ENCODE measurements around the gene CUL9.

Gene CUL9

DNA sequence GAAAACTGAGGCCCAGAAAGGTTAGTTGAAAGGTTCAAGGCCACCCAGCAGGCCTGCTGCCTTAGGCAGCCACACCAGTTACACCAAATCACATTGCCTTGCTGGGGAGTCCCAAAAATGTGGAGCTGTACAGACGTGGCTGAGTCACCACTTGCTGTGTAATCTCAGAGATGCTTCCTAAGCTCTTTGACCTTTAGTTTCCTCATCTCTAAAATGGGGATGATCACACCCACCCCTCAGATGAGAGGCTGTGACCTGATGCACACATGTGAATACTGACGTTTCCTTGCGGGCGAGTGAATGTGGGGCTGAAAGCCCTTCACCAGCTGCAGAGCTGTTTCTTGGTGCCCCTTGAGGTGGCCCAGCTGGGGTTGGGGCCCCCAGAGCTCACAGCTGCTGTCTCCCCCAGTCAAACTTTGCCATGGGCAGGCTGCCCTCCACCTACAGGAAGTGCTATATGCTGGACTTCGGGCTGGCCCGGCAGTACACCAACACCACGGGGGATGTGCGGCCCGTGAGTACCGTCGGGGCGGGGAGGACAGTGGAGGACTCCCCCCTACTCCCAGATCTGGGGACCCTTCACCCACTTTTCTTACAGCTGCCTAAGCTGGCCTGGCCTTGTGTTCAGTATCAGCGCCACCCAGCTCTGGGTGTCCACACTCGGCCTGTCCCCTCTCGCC, 72.3 kb downstream of the CUL9 start:
- Histone ChIP-seq H3K4me1 (ENCODE audit: insufficient read depth, low read length) (no peaks in the 10 kb centered on the region), H3K36me3 (ENCODE audit: insufficient read depth, low read length) (no peaks in the 10 kb centered on the region), H3K79me2 (ENCODE audit: insufficient read depth, low read length) (no peaks in the 10 kb centered on the region), H3K4me3 (ENCODE audit: low read depth in 1 of 2, low read length in 2 of 2) (no peak overlapping the region), H4K20me1 (ENCODE audit: insufficient read depth, low read length) (no peaks in the 10 kb centered on the region), H3K4me2 (ENCODE audit: insufficient read depth, low read length) (no peak overlapping the region), H3K27ac (ENCODE audit: low read length) (no peak overlapping the region), H3K27me3 (ENCODE audit: insufficient read depth, low read length, poor library complexity) (peaks cover 26% of the 10 kb centered on the region), H3K9me3 (ENCODE audit: insufficient read depth, low read length, severe bottlenecking) (no peaks in the 10 kb centered on the region), H3K9ac (ENCODE audit: low read depth, low read length) (no peak overlapping the region), H2AFZ (ENCODE audit: low read depth, low read length) (no peak overlapping the region)
- no peak for TF ChIP-seq EZH2 (IDR thresholded peaks at IDR 0.05; ENCODE audit: borderline replicate concordance, low read depth, low read length, severe bottlenecking)
- TF ChIP-seq, protein P1, sequence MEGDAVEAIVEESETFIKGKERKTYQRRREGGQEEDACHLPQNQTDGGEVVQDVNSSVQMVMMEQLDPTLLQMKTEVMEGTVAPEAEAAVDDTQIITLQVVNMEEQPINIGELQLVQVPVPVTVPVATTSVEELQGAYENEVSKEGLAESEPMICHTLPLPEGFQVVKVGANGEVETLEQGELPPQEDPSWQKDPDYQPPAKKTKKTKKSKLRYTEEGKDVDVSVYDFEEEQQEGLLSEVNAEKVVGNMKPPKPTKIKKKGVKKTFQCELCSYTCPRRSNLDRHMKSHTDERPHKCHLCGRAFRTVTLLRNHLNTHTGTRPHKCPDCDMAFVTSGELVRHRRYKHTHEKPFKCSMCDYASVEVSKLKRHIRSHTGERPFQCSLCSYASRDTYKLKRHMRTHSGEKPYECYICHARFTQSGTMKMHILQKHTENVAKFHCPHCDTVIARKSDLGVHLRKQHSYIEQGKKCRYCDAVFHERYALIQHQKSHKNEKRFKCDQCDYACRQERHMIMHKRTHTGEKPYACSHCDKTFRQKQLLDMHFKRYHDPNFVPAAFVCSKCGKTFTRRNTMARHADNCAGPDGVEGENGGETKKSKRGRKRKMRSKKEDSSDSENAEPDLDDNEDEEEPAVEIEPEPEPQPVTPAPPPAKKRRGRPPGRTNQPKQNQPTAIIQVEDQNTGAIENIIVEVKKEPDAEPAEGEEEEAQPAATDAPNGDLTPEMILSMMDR (IDR thresholded peaks at IDR 0.05; ENCODE audit: borderline replicate concordance, extremely low read depth, low read length, poor library complexity, severe bottlenecking), result no peak
- ATAC-seq (ENCODE audit: insufficient read depth, low read depth), result no peak; the same call in 2 of the 3 replicates
- no peak for DNase-seq

DNA sequence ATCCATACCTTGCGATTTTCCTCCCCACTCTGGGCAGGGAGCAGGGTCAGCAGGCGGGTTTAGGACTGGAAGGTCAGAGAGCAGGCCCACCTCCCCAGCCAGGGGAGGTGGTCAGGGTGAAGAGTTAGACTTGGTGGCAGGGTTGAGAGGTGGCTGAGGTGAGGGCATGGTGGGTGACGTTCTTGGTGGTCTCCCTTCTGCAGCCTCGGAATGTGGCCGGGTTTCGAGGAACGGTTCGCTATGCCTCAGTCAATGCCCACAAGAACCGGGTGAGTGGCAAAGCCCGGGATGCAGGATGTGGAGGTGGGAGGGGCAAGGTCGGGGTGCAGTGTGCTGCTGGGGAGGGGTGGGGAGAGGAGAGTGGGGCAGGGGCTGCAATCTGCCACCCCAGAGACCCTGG, 72.8 kb downstream of the CUL9 start:
- ATAC-seq (ENCODE audit: insufficient read depth, low read depth) (no peak), DNase-seq (no peak)
- Histone ChIP-seq H3K9me3 (ENCODE audit: insufficient read depth, low read length, severe bottlenecking) (no peaks in the 10 kb centered on the region), H3K4me3 (ENCODE audit: low read depth in 1 of 2, low read length in 2 of 2) (no peak overlapping the region), H2AFZ (ENCODE audit: low read depth, low read length) (no peak overlapping the region), H3K79me2 (ENCODE audit: insufficient read depth, low read length) (no peaks in the 10 kb centered on the region), H3K4me1 (ENCODE audit: insufficient read depth, low read length) (no peaks in the 10 kb centered on the region), H3K27me3 (ENCODE audit: insufficient read depth, low read length, poor library complexity) (peaks cover 23% of the 10 kb centered on the region), H3K27ac (ENCODE audit: low read length) (no peak overlapping the region), H3K9ac (ENCODE audit: low read depth, low read length) (no peak overlapping the region), H3K36me3 (ENCODE audit: insufficient read depth, low read length) (no peaks in the 10 kb centered on the region), H3K4me2 (ENCODE audit: insufficient read depth, low read length) (no peak overlapping the region), H4K20me1 (ENCODE audit: insufficient read depth, low read length) (no peaks in the 10 kb centered on the region)
- TF ChIP-seq, protein P1 (IDR thresholded peaks at IDR 0.05; ENCODE audit: borderline replicate concordance, extremely low read depth, low read length, poor library complexity, severe bottlenecking), result no peak
- TF ChIP-seq EZH2 (IDR thresholded peaks at IDR 0.05; ENCODE audit: borderline replicate concordance, low read depth, low read length, severe bottlenecking), result no peak

DNA sequence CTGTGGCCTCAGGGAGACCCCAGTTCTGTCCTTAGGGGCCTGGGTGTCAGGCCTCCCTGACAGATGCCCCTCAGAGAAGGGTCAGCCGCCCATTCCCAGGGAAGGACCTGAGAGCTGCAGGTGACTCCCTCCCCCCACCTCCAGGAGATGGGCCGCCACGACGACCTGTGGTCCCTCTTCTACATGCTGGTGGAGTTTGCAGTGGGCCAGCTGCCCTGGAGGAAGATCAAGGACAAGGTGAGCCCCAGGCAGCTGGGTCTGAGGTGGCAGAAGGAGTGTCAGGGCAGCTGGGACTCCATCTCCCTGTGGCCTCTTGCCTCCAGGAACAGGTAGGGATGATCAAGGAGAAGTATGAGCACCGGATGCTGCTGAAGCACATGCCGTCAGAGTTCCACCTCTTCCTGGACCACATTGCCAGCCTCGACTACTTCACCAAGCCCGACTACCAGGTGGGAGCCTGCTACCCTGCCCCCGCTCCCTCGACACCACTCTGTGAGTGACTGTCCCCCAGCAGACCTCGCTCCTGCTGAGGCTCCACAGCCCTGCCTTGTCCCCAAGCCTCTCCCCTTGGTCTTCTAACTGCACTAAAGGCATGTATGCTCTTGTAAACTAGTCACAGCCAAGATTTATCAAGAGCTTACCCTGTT, 73.5 kb downstream of the CUL9 start:
- Histone ChIP-seq H3K27ac (ENCODE audit: low read length) (no peak overlapping the region), H3K4me1 (ENCODE audit: insufficient read depth, low read length) (no peaks in the 10 kb centered on the region), H3K4me3 (ENCODE audit: low read depth in 1 of 2, low read length in 2 of 2) (no peak overlapping the region), H3K79me2 (ENCODE audit: insufficient read depth, low read length) (no peaks in the 10 kb centered on the region), H3K27me3 (ENCODE audit: insufficient read depth, low read length, poor library complexity) (peaks cover 21% of the 10 kb centered on the region), H4K20me1 (ENCODE audit: insufficient read depth, low read length) (no peaks in the 10 kb centered on the region), H2AFZ (ENCODE audit: low read depth, low read length) (no peak overlapping the region), H3K36me3 (ENCODE audit: insufficient read depth, low read length) (no peaks in the 10 kb centered on the region), H3K9ac (ENCODE audit: low read depth, low read length) (no peak overlapping the region), H3K4me2 (ENCODE audit: insufficient read depth, low read length) (no peak overlapping the region), H3K9me3 (ENCODE audit: insufficient read depth, low read length, severe bottlenecking) (no peaks in the 10 kb centered on the region)
- TF ChIP-seq EZH2 (IDR thresholded peaks at IDR 0.05; ENCODE audit: borderline replicate concordance, low read depth, low read length, severe bottlenecking), result no peak
- TF ChIP-seq, protein P1 (IDR thresholded peaks at IDR 0.05; ENCODE audit: borderline replicate concordance, extremely low read depth, low read length, poor library complexity, severe bottlenecking), result no peak
- no peak for DNase-seq
- no peak for ATAC-seq (ENCODE audit: insufficient read depth, low read depth)
